OCI-LY7 (cell line): Measurements from ENCODE around the gene IER3. TPM values are rescaled to one million over a fixed set of nuclear protein-coding genes. Genes with fewer than 3 reads are reported as not detected.

Source experiments
- BruUV-seq: library from RNA; stranded (reverse); fragments of 400-500 nt; replicated peaks from 2 replicates; lab custom pipeline; 2021; lab: Mats Ljungman, UMichigan
- CTCF ChIA-PET: fragments of 300-600 bp; sonication (Branson Sonifier 250); formaldehyde crosslinking; loops from one replicate; lab custom pipeline; 2022; ENCODE audit warnings: antibody characterized with exemption; ENCODE audit not compliant: unreplicated experiment; lab: Charles Lee
- POLR2A ChIA-PET: fragments of 300-600 bp; sonication (Branson Sonifier 250); formaldehyde crosslinking; loops from one replicate; lab custom pipeline; 2022; ENCODE audit warnings: antibody characterized with exemption; lab: Charles Lee
- DNase-seq: peaks from one replicate; pipeline ENCODE4 v3.0.0-alpha.2; 2015; ENCODE audit warnings: low spot score
- H2AFZ ChIP-seq: fragments of 200-600 bp; sonication (generic), shearing (Covaris generic); 2 replicates; pipeline ENCODE4 v1.6.1; 2014; ENCODE audit warnings: mild to moderate bottlenecking, antibody characterized with exemption, low read length, moderate library complexity
- H3K27ac ChIP-seq: fragments of 200-600 bp; sonication (generic); 2 replicates; pipeline ENCODE4 v1.5.1; 2014; ENCODE audit warnings: mixed run types, low read depth, mild to moderate bottlenecking, moderate library complexity, low read length, inconsistent platforms; ENCODE audit not compliant: poor library complexity, severe bottlenecking
- H3K36me3 ChIP-seq: fragments of 200-600 bp; sonication (generic); 2 replicates; pipeline ENCODE4 v1.6.1; 2014; ENCODE audit warnings: mild to moderate bottlenecking, antibody characterized with exemption, low read length, moderate library complexity, mixed read lengths; ENCODE audit not compliant: insufficient read depth
- H3K4me1 ChIP-seq: fragments of 200-600 bp; sonication (generic); 2 replicates; pipeline ENCODE4 v1.5.1; 2014; ENCODE audit warnings: mild to moderate bottlenecking, low read length; ENCODE audit not compliant: insufficient read depth, poor library complexity, severe bottlenecking
- H3K4me2 ChIP-seq: fragments of 200-600 bp; sonication (generic); 2 replicates; pipeline ENCODE4 v1.6.1; 2014; ENCODE audit warnings: mild to moderate bottlenecking, low read length
- H3K4me3 ChIP-seq: fragments of 200-600 bp; sonication (generic); 2 replicates; pipeline ENCODE4 v1.5.1; 2014; ENCODE audit warnings: mild to moderate bottlenecking, low read depth, low read length; ENCODE audit not compliant: poor library complexity, severe bottlenecking
- H3K79me2 ChIP-seq: fragments of 200-600 bp; sonication (generic); 2 replicates; pipeline ENCODE4 v1.6.1; 2016; ENCODE audit warnings: low read depth, mild to moderate bottlenecking, low read length, moderate library complexity, mixed read lengths; ENCODE audit not compliant: insufficient read depth
- H3K9me2 ChIP-seq: fragments of 200-600 bp; sonication (generic); 2 replicates; pipeline ENCODE4 v1.6.1; 2016; ENCODE audit warnings: mild to moderate bottlenecking, low read length, mixed read lengths; ENCODE audit not compliant: insufficient read depth
- H3K9me3 ChIP-seq: fragments of 200-600 bp; sonication (generic); 2 replicates; pipeline ENCODE4 v1.6.1; 2014; ENCODE audit warnings: mild to moderate bottlenecking, mixed run types, low read length, mixed read lengths
- H4K20me1 ChIP-seq: fragments of 200-600 bp; sonication (generic); 2 replicates; pipeline ENCODE4 v1.6.1; 2014; ENCODE audit warnings: mild to moderate bottlenecking, antibody characterized with exemption, low read length, moderate library complexity, mixed read lengths; ENCODE audit not compliant: insufficient read depth
- EZH2phosphoT487 ChIP-seq: fragments of 200-600 bp; sonication (generic); IDR thresholded peaks from 2 replicates; pipeline ENCODE4 v1.6.1; 2018; ENCODE audit warnings: low read depth, borderline replicate concordance, mild to moderate bottlenecking, mixed run types, antibody characterized with exemption, low read length, moderate library complexity, mixed read lengths
- intact Hi-C: fragments of 100-400 bp; cut with micrococcal nuclease; formaldehyde crosslinking; loops from one replicate; pipeline ENCODE4 v1.10.0; 2022; ENCODE audit not compliant: unreplicated experiment
- total RNA-seq, 2 experiments: library from RNA; depleted of rRNA in 1 of 2; stranded (reverse); fragments of >200 nt in 1 of 2; shearing (Covaris generic) in 1 of 2; gene quantifications; 2 replicates each; pipeline ENCODE4 v1.2.3, GENCODE V29; 2014 to 2022
- TF ChIP-seq, protein P1 (sequence below): fragments of 200-600 bp; sonication (generic); conservative IDR thresholded peaks from 2 replicates; pipeline ENCODE4 v1.5.1; 2014; ENCODE audit warnings: mild to moderate bottlenecking, antibody characterized with exemption, low read length, moderate library complexity, mixed read lengths

Gene IER3
- total RNA-seq, 2 experiments from 2014 or later, result 1.3 to 2.8 TPM

- no TSS peak for BruUV-seq
- peak within 1 kb of the TSS; percentile 50 for H3K27ac ChIP-seq
- H3K79me2 ChIP-seq, result peaks cover 10% of the 10 kb centered on the region
- H3K4me3 ChIP-seq, result peak within 1 kb of the TSS; percentile 91
- H3K4me1 ChIP-seq, result peaks cover 31% of the 10 kb centered on the region
- TF ChIP-seq EZH2phosphoT487, result no peak
- TF ChIP-seq, protein P1, sequence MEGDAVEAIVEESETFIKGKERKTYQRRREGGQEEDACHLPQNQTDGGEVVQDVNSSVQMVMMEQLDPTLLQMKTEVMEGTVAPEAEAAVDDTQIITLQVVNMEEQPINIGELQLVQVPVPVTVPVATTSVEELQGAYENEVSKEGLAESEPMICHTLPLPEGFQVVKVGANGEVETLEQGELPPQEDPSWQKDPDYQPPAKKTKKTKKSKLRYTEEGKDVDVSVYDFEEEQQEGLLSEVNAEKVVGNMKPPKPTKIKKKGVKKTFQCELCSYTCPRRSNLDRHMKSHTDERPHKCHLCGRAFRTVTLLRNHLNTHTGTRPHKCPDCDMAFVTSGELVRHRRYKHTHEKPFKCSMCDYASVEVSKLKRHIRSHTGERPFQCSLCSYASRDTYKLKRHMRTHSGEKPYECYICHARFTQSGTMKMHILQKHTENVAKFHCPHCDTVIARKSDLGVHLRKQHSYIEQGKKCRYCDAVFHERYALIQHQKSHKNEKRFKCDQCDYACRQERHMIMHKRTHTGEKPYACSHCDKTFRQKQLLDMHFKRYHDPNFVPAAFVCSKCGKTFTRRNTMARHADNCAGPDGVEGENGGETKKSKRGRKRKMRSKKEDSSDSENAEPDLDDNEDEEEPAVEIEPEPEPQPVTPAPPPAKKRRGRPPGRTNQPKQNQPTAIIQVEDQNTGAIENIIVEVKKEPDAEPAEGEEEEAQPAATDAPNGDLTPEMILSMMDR, result 0 out of 2 replicates have a peak, but pooled peaks have one; percentile 23
- H4K20me1 ChIP-seq, result no peaks in the 10 kb centered on the region
- peak within 1 kb of the TSS; percentile 97 for H3K4me2 ChIP-seq
- CTCF ChIA-PET, result interaction anchor here (0.8 kb wide), 1 partner anchor 12 kb away, joined by 3 read pairs; no protein-coding TSS in a partner anchor
- POLR2A ChIA-PET, result interaction anchor here (0.7 to 1.0 kb wide), 3 partner anchors 14 to 68 kb away, joined by 3 to 4 read pairs (median 4); partner anchors contain the start of gene MDC1
- no peaks in the 10 kb centered on the region for H3K9me3 ChIP-seq
- no peaks in the 10 kb centered on the region for H3K9me2 ChIP-seq
- intact Hi-C loops, result loop anchor here (1.0 to 5.0 kb wide), 4 partner anchors 25 to 185 kb away; partner anchors contain the start of genes GNL1, MDC1, MRPS18B and PPP1R10
- peaks cover 31% of the 10 kb centered on the region for H3K36me3 ChIP-seq
- peak within 1 kb of the TSS; percentile 74 for H2AFZ ChIP-seq
- DNase-seq, result peak; percentile 84
Measured at GRCh38 chr6:30742316-30743098, 1.8 kb downstream of the IER3 start, which contains the start of gene FLOT1. Gene FLOT1 (minus strand): TSS chr6:30742687. CDS start chr6:30742189, 498 bp downstream.

DNA sequence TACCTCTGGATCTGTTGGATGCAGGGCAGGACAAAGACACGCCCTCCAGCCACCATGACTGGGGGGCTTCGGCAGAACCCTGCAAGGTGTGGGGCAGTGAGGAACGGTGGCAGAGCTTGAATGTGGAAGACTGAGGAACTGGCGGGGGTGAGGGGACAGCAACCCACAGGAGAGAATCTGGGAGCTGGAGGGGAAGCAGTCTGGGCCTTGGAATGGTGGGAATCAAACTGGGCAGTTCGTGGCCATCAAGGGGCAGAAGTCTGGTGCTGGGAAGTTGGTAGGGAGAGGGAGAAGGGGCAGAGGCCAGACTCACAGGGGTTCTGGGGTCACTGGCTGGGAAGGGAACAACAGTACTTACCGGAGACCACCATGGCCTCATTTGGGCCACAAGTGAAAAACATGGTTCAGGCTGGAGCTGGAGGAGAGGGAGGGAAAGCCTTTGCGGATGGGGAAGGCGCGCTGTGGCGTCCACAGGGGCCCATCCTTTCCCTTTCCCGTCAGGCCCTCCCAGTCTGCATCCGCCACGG, 2.5 kb downstream of the IER3 start:
- BruUV-seq, result no TSS peak
- H3K4me1 ChIP-seq, result peaks cover 31% of the 10 kb centered on the region
- ChIA-PET POLR2A (interaction anchor here (0.7 to 1.0 kb wide), 3 partner anchors 15 to 68 kb away, joined by 3 to 4 read pairs (median 4); partner anchors contain the start of gene MDC1), CTCF (interaction anchor here (0.8 kb wide), 1 partner anchor 11 kb away, joined by 3 read pairs; no protein-coding TSS in a partner anchor)
- H3K79me2 ChIP-seq, result peaks cover 10% of the 10 kb centered on the region
- no peaks in the 10 kb centered on the region for H4K20me1 ChIP-seq
- peak overlapping the region; percentile 74; the same call in 1 of the 2 replicates for H2AFZ ChIP-seq
- H3K36me3 ChIP-seq, result peaks cover 38% of the 10 kb centered on the region
- peak overlapping the region; percentile 91 for H3K4me3 ChIP-seq
- no peak for DNase-seq
- H3K4me2 ChIP-seq, result peak overlapping the region; percentile 97
- H3K27ac ChIP-seq, result peak overlapping the region; percentile 50
- intact Hi-C loops, result loop anchor here (1.0 to 5.0 kb wide), 3 partner anchors 25 to 185 kb away; partner anchors contain the start of genes GNL1, MDC1, MRPS18B and PPP1R10
- H3K9me3 ChIP-seq, result no peaks in the 10 kb centered on the region
- TF ChIP-seq, protein P1, result no peak
- TF ChIP-seq EZH2phosphoT487, result no peak
- H3K9me2 ChIP-seq, result no peaks in the 10 kb centered on the region
